Raji (cell line): ENCODE measurements around the gene WWOX.

Experiments
- POLR2A ChIP-seq: IDR thresholded peaks from 2 replicates; pipeline ENCODE4 v1.6.1; 2011; ENCODE audit warnings: low read depth, low read length, control low read depth; ENCODE audit not compliant: insufficient read depth

Gene WWOX

DNA sequence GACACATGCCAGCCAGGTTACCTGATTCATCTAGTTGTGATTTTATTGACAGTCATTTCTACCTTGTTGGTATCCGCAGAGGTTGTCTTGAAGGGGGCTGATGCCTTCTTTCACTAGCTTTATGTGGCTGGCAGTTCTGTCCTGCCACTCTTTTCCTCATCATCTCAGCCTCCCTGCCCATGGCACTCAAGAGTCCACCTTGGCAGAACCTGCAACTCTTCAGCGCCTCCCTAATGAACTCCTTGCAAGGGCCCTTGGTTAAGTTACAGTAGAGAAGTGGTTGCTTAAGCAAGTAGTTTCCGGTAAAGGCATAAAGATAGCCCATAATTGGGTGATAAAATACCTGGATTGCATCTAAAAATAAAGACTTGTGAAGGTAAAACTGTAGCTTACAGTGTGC lies 489.9 kb downstream of the WWOX start:
- TF ChIP-seq POLR2A, result no peak

DNA sequence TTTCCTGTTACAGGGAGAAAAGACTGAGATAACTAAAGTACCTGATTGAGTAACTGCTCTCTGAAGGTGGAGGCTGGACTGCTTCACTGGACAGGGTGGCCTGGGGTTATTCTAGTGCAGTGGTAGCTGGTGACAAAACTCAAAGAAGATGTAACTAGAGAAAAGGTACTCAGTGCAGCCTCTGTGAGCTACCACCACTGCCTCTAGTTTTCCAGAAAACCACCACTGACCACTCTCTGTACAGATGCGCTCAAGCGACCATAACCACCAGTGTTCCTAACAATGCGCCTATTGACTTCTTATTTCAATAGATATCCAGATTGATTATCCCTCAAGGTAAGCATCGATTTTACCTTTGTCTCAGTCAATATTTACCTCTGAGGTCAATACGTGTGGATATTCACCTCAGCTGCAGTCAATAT lies 492.2 kb downstream of the WWOX start:
- no peak for TF ChIP-seq POLR2A

DNA sequence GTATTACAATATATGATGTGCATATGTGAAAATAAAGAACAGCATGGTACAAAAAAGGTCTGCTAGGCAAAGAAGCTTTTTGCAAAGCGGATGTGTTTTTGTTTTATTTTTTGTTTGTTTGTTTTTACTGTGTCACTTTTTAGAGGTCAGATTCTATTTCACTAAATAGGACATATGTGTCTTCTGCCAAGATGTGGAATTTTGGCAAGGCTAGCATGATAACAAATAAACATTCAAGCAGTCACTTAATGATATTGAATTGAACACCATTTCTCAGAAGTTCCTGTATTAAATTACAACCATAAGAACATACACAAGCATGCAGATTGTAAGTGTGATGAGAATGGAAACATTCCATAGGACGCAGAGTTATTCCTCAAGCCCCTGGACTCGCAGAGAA lies 492.7 kb downstream of the WWOX start:
- no peak for TF ChIP-seq POLR2A

DNA sequence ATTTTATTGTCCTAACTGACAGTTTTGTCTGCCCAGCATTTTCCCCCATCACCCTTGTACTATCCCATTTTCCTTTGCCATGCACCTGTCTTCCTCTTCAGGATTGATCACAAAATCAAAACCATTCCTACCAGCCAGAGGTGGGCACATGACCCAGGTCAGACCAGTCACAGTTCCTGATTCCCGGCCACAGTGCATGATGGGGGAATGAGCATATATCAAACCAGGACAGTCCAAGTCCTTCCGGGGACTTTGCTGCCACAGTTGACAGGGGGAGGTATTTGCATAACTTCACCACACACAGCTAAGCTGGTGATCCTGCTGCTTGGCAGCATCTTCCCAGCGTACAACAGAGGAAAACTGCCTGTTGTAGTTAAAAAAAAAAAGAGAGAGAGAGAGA lies 493.9 kb downstream of the WWOX start:
- no peak for TF ChIP-seq POLR2A

DNA sequence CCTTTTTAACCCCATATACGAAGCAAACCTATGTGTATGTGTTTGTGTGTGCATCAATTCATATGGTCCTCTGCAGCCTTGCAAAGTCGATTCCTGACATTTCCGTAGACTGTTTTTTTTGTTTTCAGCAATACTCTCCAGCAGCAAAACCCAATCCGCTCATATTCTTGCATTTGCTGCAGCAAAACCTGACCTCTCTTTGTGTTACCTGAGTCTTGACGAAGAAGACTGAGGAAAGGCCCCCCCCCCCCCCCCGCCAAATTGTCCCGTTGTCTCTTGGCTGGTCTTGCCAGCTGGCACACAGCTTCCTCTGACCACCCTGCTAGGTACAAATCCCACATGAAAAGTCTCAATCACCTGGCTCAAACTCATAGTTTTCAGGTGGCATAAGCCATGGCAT lies 494.7 kb downstream of the WWOX start:
- TF ChIP-seq POLR2A, result no peak

DNA sequence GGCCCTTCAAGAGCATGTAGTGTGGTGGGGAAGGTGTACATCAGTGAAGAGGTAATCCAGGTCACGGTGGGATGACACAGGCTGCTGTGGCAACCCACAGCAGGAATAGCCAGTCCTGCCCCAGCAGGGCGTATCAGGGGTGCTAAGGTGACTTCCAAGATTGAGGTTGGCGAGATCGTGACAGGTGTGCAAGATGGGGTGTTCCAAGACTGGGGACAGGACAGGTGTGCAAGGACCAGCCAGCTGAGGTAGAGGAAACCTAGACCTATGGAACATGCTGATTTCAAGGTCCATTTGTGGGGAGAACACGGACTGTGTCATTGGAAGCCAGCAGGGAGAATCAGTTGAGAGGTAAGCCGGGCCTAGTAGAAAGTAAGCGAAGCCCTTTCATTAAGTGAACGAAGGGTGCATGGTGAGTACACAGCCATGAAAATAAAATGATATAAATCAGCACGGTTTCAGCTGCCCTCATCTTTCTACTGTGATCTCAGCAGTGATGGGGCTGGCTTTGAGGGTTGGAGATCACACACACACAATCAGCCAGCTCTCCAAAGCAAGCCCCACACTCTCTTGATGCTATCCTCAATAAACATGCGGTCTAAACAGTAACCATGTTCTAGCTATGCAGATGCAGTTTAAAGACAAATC lies 497.0 kb downstream of the WWOX start:
- TF ChIP-seq POLR2A, result no peak

DNA sequence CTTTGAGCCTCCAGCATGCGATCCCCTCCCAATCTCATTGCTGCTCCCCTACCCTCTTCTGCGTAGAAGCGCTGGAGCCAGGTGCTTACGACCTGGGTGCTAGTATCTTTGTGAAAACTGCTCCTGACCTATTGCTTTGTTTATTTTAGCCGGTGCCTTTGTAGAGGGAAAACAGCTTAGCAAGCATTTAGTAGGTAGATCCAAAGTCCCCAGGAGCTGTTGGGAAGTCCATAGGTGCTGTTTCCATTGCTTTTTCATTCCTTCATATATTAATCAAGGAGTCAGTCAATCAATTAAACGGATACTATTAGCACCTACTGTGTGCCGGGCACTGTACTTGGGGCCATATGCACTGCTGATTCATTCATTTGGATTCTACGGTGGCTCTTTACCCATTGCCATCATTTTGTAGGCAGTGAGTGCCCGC lies 497.6 kb downstream of the WWOX start:
- TF ChIP-seq POLR2A, result no peak

DNA sequence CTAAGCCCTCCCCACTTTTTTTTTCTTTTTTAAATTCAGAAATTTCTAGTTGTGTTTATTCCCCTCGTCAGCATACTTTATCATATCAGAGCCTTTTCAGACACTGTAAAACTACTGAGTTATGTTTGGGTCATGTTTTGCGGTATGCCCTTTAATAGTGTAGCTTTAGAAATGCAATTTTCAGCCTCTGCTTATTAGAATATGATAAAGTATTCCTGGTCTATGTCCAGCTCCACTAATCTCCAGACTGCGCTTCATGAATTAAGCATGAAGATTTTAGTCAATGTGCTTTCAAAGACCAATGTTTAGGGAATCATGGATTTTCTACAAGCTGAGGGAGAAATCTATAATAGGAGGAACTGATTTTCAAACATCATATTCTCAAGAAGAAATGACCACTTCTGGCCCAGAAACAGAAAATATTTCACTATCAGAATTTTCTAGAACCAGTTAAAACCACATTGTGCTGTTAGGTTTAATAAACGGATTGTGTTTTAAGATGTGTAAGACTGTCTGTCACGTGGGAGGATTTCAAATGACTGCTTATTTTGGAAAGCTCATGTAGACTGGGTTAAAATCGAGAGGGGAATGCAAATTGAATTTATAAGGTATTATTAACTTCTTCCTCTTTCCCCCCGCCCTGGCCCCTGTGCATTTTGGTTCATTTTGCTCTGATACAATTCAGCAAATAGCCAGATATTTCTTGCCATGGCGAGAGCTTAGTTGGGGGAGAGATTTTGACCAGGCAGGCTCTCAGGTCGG lies 498.5 kb downstream of the WWOX start:
- no peak for TF ChIP-seq POLR2A

DNA sequence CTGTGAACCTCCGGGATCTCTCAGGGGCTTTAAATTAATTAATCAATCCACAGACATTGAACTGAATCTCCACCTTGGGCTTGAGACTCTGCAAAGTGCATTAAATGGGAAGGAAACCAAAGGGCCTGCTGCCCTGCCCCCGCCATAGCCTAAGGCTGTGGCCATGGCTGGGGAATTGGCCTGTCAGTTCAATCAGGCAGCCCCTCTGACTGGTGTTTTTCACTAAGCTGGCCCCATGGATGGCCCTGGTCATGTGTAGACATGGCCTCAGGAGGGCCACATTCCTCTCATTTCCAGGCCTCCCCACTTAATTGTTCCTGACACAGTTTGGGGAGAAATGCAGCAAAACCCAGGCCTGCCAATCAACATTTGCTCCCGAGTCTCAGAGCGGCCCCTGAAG lies 499.8 kb downstream of the WWOX start:
- TF ChIP-seq POLR2A, result no peak

DNA sequence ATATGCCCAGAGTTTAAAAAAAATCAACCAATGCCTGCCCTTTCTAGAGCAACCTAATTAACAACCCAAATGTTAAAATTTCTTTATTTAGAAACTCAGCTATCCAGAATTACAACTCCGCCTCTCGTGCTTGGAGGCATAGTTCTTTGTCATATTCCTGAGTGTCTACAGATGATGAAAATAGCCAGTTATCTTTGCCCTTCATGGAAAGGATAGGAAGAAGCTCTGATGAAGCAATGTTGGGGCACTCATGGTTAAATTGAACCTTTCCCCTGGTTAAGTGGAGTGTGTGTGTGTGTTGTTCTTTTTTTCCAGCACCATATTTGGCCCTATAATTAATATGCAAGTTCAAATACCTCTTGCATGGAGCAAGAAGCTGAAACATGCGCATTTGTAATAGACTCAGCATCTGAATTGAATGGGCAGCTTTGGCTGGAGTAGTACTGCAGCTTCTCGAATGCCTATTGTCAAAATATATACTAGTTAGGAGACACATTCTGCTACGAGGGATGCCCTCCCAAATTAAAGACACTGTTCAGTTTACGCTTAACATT lies 506.2 kb downstream of the WWOX start:
- no peak for TF ChIP-seq POLR2A

DNA sequence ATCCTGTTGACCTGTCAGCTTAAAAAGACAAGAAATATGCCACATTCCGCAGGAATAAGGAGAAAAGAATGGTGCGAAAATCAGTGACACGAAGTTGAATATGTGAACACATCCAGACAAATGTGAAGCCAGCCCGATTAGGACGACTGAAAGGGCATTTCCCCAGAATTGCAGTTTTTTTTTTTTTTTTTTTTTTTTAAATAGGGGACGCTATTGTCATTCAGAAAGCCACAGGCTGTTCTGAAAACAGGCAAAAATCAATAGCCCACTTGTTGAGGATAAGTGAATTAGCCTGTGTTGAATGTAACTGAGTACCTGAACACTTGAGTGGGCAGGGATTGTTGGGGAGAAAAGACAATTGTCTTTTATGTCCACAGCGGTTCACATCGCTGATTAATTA lies 507.1 kb downstream of the WWOX start:
- TF ChIP-seq POLR2A, result no peak

DNA sequence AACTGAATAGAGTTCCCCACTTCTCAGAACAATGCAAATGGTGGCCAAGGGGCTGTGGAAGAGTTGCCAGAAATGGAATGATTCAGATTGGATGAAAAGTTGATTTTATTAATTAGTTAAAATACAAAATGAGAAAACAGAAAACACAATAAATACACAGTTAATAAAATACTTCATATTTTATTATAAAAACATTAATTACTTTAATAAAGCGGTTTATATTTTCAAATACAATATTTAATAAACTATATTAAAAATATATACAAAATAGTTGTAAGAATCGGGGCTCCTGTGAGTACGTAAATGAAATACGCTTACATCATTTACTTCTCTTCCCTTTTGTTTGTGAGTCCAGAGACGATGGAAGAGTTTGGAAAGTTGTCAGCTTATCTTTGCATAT lies 507.6 kb downstream of the WWOX start:
- TF ChIP-seq POLR2A, result no peak

DNA sequence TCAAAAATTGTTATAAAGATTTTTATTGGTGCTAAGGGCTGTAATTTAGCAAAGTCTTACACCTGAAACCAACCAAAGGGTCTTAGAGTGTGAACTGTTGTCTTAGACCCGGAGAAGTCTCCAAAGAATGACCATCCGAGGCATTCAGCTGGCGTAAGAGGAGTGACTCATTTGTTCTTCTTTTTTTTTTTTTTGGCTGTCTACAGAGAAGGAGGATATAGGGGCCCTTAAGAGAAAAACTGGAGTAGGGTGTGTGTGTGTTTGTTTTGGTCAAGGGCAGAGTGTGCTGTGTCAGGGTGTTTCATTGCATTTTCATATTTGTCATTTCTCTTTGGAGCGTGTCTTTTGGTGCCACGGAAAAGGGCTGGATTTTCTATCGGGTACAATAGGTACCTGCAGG lies 508.0 kb downstream of the WWOX start:
- no peak for TF ChIP-seq POLR2A

DNA sequence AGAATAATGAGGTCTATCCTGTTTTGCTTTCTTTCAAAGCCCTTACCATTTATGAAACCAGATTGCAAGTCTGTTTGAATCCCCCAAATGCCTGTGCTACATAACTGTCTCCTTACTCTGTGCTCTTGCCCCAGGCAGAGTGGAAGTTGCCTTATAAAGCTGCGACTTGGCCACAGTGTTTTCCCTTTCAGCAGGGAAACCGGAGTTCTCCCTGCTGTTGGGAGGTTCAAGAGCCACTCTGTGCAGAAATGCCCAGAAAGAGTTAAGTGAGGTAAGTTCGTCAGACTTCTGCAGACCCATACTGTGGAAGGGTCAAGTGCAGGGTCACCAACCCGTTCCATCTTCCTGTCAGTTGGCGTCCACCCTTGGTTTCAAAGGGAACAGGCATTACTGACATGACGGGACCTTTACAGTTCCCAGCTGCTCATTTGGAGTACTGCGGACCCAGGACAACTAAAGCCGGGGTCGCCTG lies 508.9 kb downstream of the WWOX start:
- no peak for TF ChIP-seq POLR2A

DNA sequence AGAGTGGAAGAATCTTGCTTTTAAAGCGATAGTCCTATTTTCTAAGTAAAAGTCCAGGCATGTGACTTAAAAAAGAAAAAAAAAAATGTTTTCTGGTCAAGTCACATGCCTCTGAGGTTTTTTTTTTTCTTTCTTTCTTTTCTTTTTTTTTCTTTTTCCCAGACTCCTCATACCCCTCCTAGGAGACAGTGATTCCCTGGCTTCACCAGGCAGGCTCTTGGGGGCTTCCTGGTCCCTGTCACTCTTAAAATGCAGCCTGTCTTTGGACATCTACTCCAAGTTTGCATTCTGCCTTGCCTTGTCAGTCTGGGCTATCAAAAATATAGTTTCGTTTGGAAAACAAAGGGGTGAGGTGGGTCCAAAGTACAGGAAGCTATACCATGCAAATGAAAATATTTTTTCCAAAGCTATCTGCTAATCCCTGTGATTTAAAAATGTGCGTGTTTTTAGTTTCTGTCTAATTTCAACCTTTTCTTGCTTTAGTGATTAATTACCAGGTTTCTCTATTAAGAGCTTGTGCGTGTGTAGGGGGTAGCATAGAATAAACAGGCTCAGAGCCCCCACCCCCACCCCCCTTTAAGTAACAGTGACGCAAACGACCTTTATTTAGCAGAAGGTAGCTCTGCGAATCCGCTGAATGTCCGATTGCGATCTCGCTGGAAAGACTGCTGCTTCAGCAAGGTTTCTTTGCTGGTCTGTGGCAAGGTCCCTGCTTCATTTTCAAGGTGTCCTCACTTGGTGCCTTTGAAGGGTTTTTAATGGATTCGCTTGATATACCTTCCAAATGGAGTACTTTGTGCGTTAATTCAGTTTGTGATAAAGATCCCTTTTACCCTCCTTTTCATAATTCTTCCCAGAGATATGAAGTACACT lies 510.2 kb downstream of the WWOX start:
- TF ChIP-seq POLR2A, result no peak
